K562 (cell line): ENCODE data around the gene PTTG1IP. TPM values are rescaled to one million over a fixed set of nuclear protein-coding genes. Genes with fewer than 3 reads are reported as not detected.

Experiments
- ATAC-seq: fragments of 200-7000 bp; cut with Tn5 transposase; 3 replicates; pipeline ENCODE4 v1.9.1; 2020; ENCODE audit warnings: moderate library complexity
- BruUV-seq: library from RNA; stranded (reverse); fragments of 400-500 nt; replicated peaks from 2 replicates; lab custom pipeline; 2021; lab: Mats Ljungman, UMichigan
- CTCF ChIA-PET: fragments of 300-600 bp; formaldehyde crosslinking; extraction: SDS; loops from one replicate; lab custom pipeline; 2021; ENCODE audit warnings: low intra/inter-chr PET ratio; lab: Yijun Ruan, JAX
- POLR2A ChIA-PET: fragments of 300-600, 350-650 bp; sonication (Branson Sonifier 250); formaldehyde crosslinking; extraction: SDS; loops from one replicate; lab custom pipeline; 2021; ENCODE audit warnings: antibody characterized with exemption, inconsistent platforms; lab: Yijun Ruan, JAX
- DNase-seq, 4 experiments: peaks; one replicate each; pipeline versions ENCODE4 v3.0.0 to v3.0.0-alpha.2; 2011 to 2018; ENCODE audit warnings: low spot score in 3 of 4, mixed read lengths in 3 of 4; ENCODE audit errors: extremely low read depth in 1 of 4
- FAIRE-seq: peaks from 2 replicates; lab custom pipeline; 2011; peaks lifted over from hg19 to GRCh38; lab: Jason Lieb, UNC
- H2AFZ ChIP-seq: 2 replicates; pipeline ENCODE4 v1.6.0; 2011; ENCODE audit warnings: low read depth, low read length, control low read depth, inconsistent platforms
- H3K27ac ChIP-seq: fragments of 200-600 bp; 3 replicates; pipeline ENCODE4 v1.8.0; 2011; ENCODE audit warnings: low read depth, mild to moderate bottlenecking, control low read depth, inconsistent platforms, low read length, moderate library complexity, mixed read lengths; ENCODE audit errors: extremely low read depth
- H3K27me3 ChIP-seq, 2 experiments: fragments of 300-600 bp in 1 of 2; 2 replicates in 1 of 2; 3 replicates in 1 of 2; pipeline versions ENCODE4 v1.6.0 to v1.8.0; 2011; ENCODE audit warnings: inconsistent platforms in 2 of 2, low read length in 2 of 2, mild to moderate bottlenecking in 1 of 2, mixed read lengths in 1 of 2, moderate library complexity in 1 of 2; ENCODE audit not compliant: control insufficient read depth in 2 of 2, insufficient read depth in 2 of 2
- H3K36me3 ChIP-seq: fragments of 300-600 bp; 3 replicates; pipeline ENCODE4 v1.8.0; 2011; ENCODE audit warnings: mild to moderate bottlenecking, low read length, inconsistent platforms; ENCODE audit not compliant: control insufficient read depth, insufficient read depth
- H3K4me1 ChIP-seq, 2 experiments: fragments of 200-600 bp in 1 of 2; replicated peaks in 1 of 2; 2 replicates in 1 of 2; 3 replicates in 1 of 2; pipeline versions ENCODE4 v1.5.1 to v1.8.0; 2011; ENCODE audit warnings: inconsistent platforms in 2 of 2, low read length in 2 of 2, mild to moderate bottlenecking in 1 of 2, mixed read lengths in 1 of 2, moderate library complexity in 1 of 2; ENCODE audit not compliant: control insufficient read depth in 2 of 2, insufficient read depth in 2 of 2
- H3K4me2 ChIP-seq: 2 replicates; pipeline ENCODE4 v1.6.1; 2011; ENCODE audit warnings: low read length, control low read depth, inconsistent platforms, mixed read lengths; ENCODE audit not compliant: insufficient read depth
- H3K4me3 ChIP-seq: fragments of 200-600 bp; sonication (generic), shearing (Covaris generic); 2 replicates; pipeline ENCODE4 v1.5.1; 2016; ENCODE audit warnings: control low read depth, inconsistent platforms
- H3K79me2 ChIP-seq: fragments of 200-600 bp; 3 replicates; pipeline ENCODE4 v1.8.0; 2011; ENCODE audit warnings: low read length, inconsistent platforms; ENCODE audit not compliant: control insufficient read depth, insufficient read depth
- H3K9ac ChIP-seq, 2 experiments: 2 replicates each; pipeline versions ENCODE4 v1.6.0 to v1.6.1; 2011; ENCODE audit warnings: low read depth in 2 of 2, low read length in 2 of 2, control low read depth in 1 of 2, inconsistent platforms in 1 of 2, mild to moderate bottlenecking in 1 of 2, mixed read lengths in 1 of 2; ENCODE audit not compliant: insufficient read depth in 1 of 2
- H3K9me1 ChIP-seq: one replicate; pipeline ENCODE4 v1.6.0; 2011; ENCODE audit warnings: inconsistent platforms, mild to moderate bottlenecking, low read length, moderate library complexity; ENCODE audit not compliant: control insufficient read depth, insufficient read depth
- H3K9me3 ChIP-seq: replicated peaks from 2 replicates; pipeline ENCODE4 v1.5.1; 2011; ENCODE audit warnings: low read depth, low read length, inconsistent platforms; ENCODE audit not compliant: control insufficient read depth, insufficient read depth
- H4K20me1 ChIP-seq: replicated peaks from 2 replicates; pipeline ENCODE4 v1.6.1; 2011; ENCODE audit warnings: low read length, inconsistent platforms, mixed read lengths; ENCODE audit not compliant: control insufficient read depth, insufficient read depth
- BCOR ChIP-seq: fragments of 450-650 bp; IDR thresholded peaks from 2 replicates; pipeline ENCODE4 v1.6.1; 2016
- FIP1L1 ChIP-seq: fragments of 200-400 bp; formaldehyde crosslinking; IDR thresholded peaks from 2 replicates; pipeline ENCODE4 v1.6.1; 2018; ENCODE audit warnings: mild to moderate bottlenecking, low read depth, low read length; ENCODE audit not compliant: poor library complexity, severe bottlenecking
- FOS ChIP-seq: IDR thresholded peaks from 3 replicates; pipeline ENCODE4 v1.6.1; 2011; ENCODE audit not compliant: insufficient read length; ENCODE audit errors: extremely low read depth
- HDAC8 ChIP-seq: fragments of 450-650 bp; IDR thresholded peaks from 2 replicates; pipeline ENCODE4 v1.6.1; 2016; ENCODE audit warnings: mild to moderate bottlenecking, missing genetic modification characterization, moderate library complexity, missing compliant biosample characterization
- MIER1 ChIP-seq: fragments of 450-650 bp; IDR thresholded peaks from 2 replicates; pipeline ENCODE4 v1.6.1; 2016; ENCODE audit warnings: antibody characterized with exemption, mild to moderate bottlenecking, low read depth
- MTF1 ChIP-seq: fragments of 250-450 bp; sonication (Bioruptor Pico); IDR thresholded peaks from 2 replicates; pipeline ENCODE4 v1.9.0; 2021; ENCODE audit warnings: moderate library complexity, mild to moderate bottlenecking, inconsistent platforms, borderline replicate concordance
- PHB2 ChIP-seq: fragments of 450-650 bp; IDR thresholded peaks from 2 replicates; pipeline ENCODE4 v1.6.1; 2017; ENCODE audit warnings: low read depth
- PHF21A ChIP-seq: fragments of 450-650 bp; IDR thresholded peaks from 2 replicates; pipeline ENCODE4 v1.6.1; 2017; ENCODE audit warnings: low read depth, borderline replicate concordance
- RBM22 ChIP-seq: fragments of 200-400 bp; formaldehyde crosslinking; IDR thresholded peaks from 2 replicates; pipeline ENCODE4 v1.6.1; 2018; ENCODE audit warnings: low read length, low read depth; ENCODE audit not compliant: poor library complexity, severe bottlenecking
- RBM34 ChIP-seq: fragments of 200-400 bp; formaldehyde crosslinking; IDR thresholded peaks from 2 replicates; pipeline ENCODE4 v1.6.1; 2018; ENCODE audit warnings: low read length, borderline replicate concordance; ENCODE audit not compliant: insufficient read depth
- SAFB2 ChIP-seq: fragments of 200-400 bp; formaldehyde crosslinking; IDR thresholded peaks from 2 replicates; pipeline ENCODE4 v1.6.1; 2018; ENCODE audit warnings: borderline replicate concordance, low read length, low read depth, moderate library complexity; ENCODE audit not compliant: severe bottlenecking
- SMAD2 ChIP-seq: fragments of 150-350 bp; IDR thresholded peaks from 2 replicates; pipeline ENCODE4 v1.6.1; 2014; ENCODE audit warnings: low read depth, mild to moderate bottlenecking, low read length
- TFAM ChIP-seq: fragments of 250-450 bp; sonication (Bioruptor Pico); conservative IDR thresholded peaks from 2 replicates; pipeline ENCODE4 v1.5.0; 2021; ENCODE audit warnings: mild to moderate bottlenecking, moderate library complexity
- U2AF1 ChIP-seq: fragments of 200-400 bp; formaldehyde crosslinking; optimal IDR thresholded peaks from 2 replicates; pipeline ENCODE3; 2017; ENCODE audit warnings: mild to moderate bottlenecking, low read depth, low read length, moderate library complexity
- ZC3H4 ChIP-seq: sonication (generic); formaldehyde crosslinking; IDR thresholded peaks from 2 replicates; pipeline ENCODE4 v1.9.0; 2021; ENCODE audit warnings: missing genetic modification reagents, borderline replicate concordance
- ZEB2 ChIP-seq: fragments of 450-650 bp; IDR thresholded peaks from 2 replicates; pipeline ENCODE4 v1.6.1; 2016
- ZNF586 ChIP-seq: fragments of 450-650 bp; formaldehyde crosslinking; conservative IDR thresholded peaks from 2 replicates; pipeline ENCODE4 v1.4.0; 2020; ENCODE audit warnings: mild to moderate bottlenecking, moderate library complexity
- ZNF707 ChIP-seq: fragments of 250-450 bp; sonication (Bioruptor Pico); conservative IDR thresholded peaks from 2 replicates; pipeline ENCODE4 v1.8.0; 2022; ENCODE audit warnings: inconsistent platforms, mild to moderate bottlenecking, moderate library complexity
- WGBS: fragments of 100-300 bp; shearing (Covaris generic); methylation state at CpG from one replicate; pipeline ENCODE4 v1.1.6; 2016; ENCODE audit warnings: low coverage, mixed read lengths; ENCODE audit not compliant: insufficient coverage; ENCODE audit errors: missing lambda C conversion rate; 5-methylcytosine and 5-hydroxymethylcytosine counted together
- in situ Hi-C: fragments of 300-500 bp; cut with MboI; formaldehyde crosslinking; loops from 4 replicates; pipeline ENCODE4 v1.15.0; 2018; ENCODE audit warnings: inconsistent platforms, mixed read lengths
- intact Hi-C: fragments of 100-400 bp; cut with micrococcal nuclease; formaldehyde crosslinking; loops from 2 replicates; pipeline ENCODE4 v1.14.2; 2022
- polyA plus RNA-seq, 8 experiments: library from polyadenylated mRNA; depleted of rRNA in 4 of 8; stranded (reverse) in 5 of 8; unstranded in 3 of 8; fragments of >200 nt; fragmentation: Nextera tagmentation in 2 of 8; fragmentation: Illumina TruSeq in 1 of 8; extraction: Ambion mirVana in 2 of 8; extraction: Trizol in 1 of 8; gene quantifications; 2 replicates each; pipeline versions ENCODE4 v1.2.1 to v1.2.3, GENCODE V29; 2011 to 2014; ENCODE audit warnings: inconsistent platforms in 1 of 8, missing spikeins in 1 of 8
- total RNA-seq, 7 experiments: library from RNA; depleted of rRNA in 6 of 7; stranded (reverse); fragments of >200 nt in 6 of 7; fragmentation: Illumina TruSeq in 2 of 7; extraction: Trizol in 2 of 7; gene quantifications; 2 replicates each; pipeline versions ENCODE4 v1.2.1 to v1.2.3, GENCODE V29; 2011 to 2021; ENCODE audit warnings: low replicate concordance in 1 of 7
- TF ChIP-seq, protein P1 (sequence below): fragments of 450-650 bp; IDR thresholded peaks from 2 replicates; pipeline ENCODE4 v1.6.1; 2017; ENCODE audit warnings: antibody characterized with exemption, mild to moderate bottlenecking

PTTG1IP gene
- total and polyA plus RNA-seq, 9 of the 15 experiments (the other 6 are each of a cell fraction or from before 2014, with no cell fraction given), result 5.0 to 99.3 (median 82.4) TPM

DNA sequence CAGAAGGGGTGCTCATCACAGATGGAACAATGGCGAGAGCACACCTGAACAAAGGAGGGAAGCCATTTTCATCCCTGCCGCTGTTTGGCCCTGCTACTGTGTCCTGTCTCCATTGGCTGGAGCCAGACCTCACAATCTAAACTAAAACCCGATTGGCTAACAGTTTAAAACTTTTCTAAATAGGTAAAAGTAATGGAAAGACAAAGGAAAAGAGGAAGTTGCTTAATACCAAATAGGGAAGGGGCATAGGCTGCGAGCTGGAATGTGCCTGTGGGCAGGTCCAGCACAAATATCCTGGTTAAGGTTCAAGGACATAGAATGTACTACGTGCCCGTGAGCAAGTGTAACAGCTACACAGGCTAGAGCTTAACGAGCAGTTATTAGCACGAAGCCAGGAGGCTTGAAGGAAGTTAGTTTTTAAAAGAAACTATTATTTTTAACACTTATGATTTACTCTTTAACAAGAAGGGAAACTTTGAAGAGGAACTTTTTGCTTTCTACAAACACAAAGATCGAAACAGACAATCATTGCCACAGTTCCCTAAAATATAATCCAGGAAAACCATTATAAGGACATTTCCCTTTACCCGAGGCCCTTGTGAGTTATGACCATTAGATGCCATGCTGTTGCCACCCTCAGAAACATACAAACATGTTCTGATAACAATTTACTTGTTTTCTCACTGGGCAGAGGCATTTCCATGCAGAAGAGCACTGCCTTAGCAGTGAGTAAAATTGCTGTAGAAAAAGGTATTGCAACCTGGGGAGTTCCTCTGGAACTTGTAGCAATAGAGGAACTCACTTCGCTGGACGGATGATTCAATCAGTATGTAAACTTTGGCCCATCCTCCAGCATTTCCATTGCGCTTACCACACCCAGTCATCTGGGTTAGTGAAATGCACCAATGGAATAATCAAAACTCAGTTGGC, 4.8 kb upstream of the PTTG1IP start:
- intact Hi-C loops (no loop called here), in situ Hi-C loops (no loop called here)
- ATAC-seq (peak; percentile 73), DNase-seq (peak in 2 of 4 experiments; percentile 59 to 72), FAIRE-seq (peak; percentile 67)
- 29% methylated on average over 13 of the region's 13 CpGs for WGBS
- peaks cover 2% of the 10 kb centered on the region; the same call in 1 of the 3 replicates for H3K79me2 ChIP-seq
- no peaks in the 10 kb centered on the region for H3K9me1 ChIP-seq
- H3K9me3 ChIP-seq, result no peaks in the 10 kb centered on the region
- peak overlapping the region; percentile 85 for H2AFZ ChIP-seq
- H4K20me1 ChIP-seq, result no peaks in the 10 kb centered on the region
- H3K4me3 ChIP-seq, result no peak overlapping the region
- peak overlapping the region; percentile 66; the same call in 1 of the 2 replicates for H3K4me2 ChIP-seq
- ChIA-PET POLR2A (interaction anchor here (0.7 to 1.0 kb wide), 2 partner anchors 12 to 59 kb away, joined by 3 read pairs; no protein-coding TSS in a partner anchor), CTCF (no interaction called here)
- peak overlapping the region in 1 of 2 experiments; percentile 48; a peak in 2 of 4 replicates for H3K9ac ChIP-seq
- H3K27me3 ChIP-seq, result no peaks in the 10 kb centered on the region
- peak overlapping the region; percentile 53 for H3K27ac ChIP-seq
- peaks cover 32 to 42% of the 10 kb centered on the region in 2 experiments for H3K4me1 ChIP-seq
- TSS peak; percentile 95 for BruUV-seq
- H3K36me3 ChIP-seq, result no peaks in the 10 kb centered on the region
- TF ChIP-seq SMAD2, result no peak
- TF ChIP-seq FOS, result no peak
- TF ChIP-seq TFAM, result no peak
- TF ChIP-seq FIP1L1, result no peak
- TF ChIP-seq MIER1, result no peak
- no peak for TF ChIP-seq ZC3H4
- TF ChIP-seq ZEB2, result peak; percentile 47; the same call in 1 of the 2 replicates
- peak; percentile 10; the same call in 1 of the 2 replicates for TF ChIP-seq HDAC8 (tag)
- no peak for TF ChIP-seq SAFB2
- no peak for TF ChIP-seq ZNF586 (CRISPR knock-in tag)
- no peak for TF ChIP-seq PHB2
- TF ChIP-seq, protein P1, sequence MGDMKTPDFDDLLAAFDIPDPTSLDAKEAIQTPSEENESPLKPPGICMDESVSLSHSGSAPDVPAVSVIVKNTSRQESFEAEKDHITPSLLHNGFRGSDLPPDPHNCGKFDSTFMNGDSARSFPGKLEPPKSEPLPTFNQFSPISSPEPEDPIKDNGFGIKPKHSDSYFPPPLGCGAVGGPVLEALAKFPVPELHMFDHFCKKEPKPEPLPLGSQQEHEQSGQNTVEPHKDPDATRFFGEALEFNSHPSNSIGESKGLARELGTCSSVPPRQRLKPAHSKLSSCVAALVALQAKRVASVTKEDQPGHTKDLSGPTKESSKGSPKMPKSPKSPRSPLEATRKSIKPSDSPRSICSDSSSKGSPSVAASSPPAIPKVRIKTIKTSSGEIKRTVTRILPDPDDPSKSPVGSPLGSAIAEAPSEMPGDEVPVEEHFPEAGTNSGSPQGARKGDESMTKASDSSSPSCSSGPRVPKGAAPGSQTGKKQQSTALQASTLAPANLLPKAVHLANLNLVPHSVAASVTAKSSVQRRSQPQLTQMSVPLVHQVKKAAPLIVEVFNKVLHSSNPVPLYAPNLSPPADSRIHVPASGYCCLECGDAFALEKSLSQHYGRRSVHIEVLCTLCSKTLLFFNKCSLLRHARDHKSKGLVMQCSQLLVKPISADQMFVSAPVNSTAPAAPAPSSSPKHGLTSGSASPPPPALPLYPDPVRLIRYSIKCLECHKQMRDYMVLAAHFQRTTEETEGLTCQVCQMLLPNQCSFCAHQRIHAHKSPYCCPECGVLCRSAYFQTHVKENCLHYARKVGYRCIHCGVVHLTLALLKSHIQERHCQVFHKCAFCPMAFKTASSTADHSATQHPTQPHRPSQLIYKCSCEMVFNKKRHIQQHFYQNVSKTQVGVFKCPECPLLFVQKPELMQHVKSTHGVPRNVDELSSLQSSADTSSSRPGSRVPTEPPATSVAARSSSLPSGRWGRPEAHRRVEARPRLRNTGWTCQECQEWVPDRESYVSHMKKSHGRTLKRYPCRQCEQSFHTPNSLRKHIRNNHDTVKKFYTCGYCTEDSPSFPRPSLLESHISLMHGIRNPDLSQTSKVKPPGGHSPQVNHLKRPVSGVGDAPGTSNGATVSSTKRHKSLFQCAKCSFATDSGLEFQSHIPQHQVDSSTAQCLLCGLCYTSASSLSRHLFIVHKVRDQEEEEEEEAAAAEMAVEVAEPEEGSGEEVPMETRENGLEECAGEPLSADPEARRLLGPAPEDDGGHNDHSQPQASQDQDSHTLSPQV, result peak; percentile 25; the same call in 1 of the 2 replicates
- no peak for TF ChIP-seq MTF1 (CRISPR knock-in tag)
- TF ChIP-seq RBM34, result no peak
- TF ChIP-seq ZNF707 (CRISPR knock-in tag), result no peak
- TF ChIP-seq BCOR, result no peak
- TF ChIP-seq U2AF1, result no peak
- no peak for TF ChIP-seq PHF21A
- no peak for TF ChIP-seq RBM22
